Measurements from ENCODE around the gene TGFB1.

The TGFB1 gene

DNA sequence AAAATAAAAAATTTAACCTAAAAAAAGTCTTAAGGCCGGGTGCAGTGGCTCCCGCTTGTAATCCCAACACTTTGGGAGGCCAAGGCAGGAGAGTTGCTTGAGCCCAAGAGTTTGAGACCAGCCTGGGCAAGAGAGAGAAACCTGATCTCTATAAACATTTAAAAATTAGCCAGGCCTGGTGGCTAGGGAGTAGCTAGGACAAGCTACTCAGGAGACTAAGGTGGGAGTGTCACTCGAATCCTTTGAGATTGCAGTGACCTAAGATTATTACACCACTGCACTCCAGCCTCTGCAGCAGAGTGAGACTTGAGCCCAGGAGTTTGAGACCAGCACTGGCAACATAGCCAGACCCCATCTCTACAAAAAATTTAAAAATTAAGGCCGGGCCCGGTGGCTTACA lies 42.6 kb downstream of the TGFB1 start:
- no peaks in the 10 kb centered on the region for H3K27me3 ChIP-seq (ENCODE audit: insufficient read depth, insufficient read length)
- peak overlapping the region; percentile 79 for H3K4me3 ChIP-seq (ENCODE audit: insufficient read length, low read depth)
- H3K36me3 ChIP-seq (ENCODE audit: insufficient read depth, insufficient read length, low read length): peaks cover 53% of the 10 kb centered on the region
- H3K4me1 ChIP-seq (ENCODE audit: insufficient read depth, insufficient read length): peaks cover 5% of the 10 kb centered on the region
- no peak for DNase-seq (ENCODE audit: low read depth, low spot score)
- peaks cover under 1% of the 10 kb centered on the region; the same call in 1 of the 2 replicates for H3K9me3 ChIP-seq (ENCODE audit: insufficient read depth, low read length)
- H3K9ac ChIP-seq (ENCODE audit: insufficient read length, low read depth): peak overlapping the region; percentile 93
- TF ChIP-seq ZNF274 (IDR thresholded peaks at IDR 0.05; ENCODE audit: low read depth, low read length) (no peak), SUZ12 (IDR thresholded peaks at IDR 0.05; ENCODE audit: extremely low read depth, insufficient read depth, insufficient read length) (no peak), YY1 (IDR thresholded peaks at IDR 0.05; ENCODE audit: insufficient read depth, insufficient read length) (no peak)

GRCh38 chr19:41310033-41310831 lies 43.5 kb downstream of the TGFB1 start, which contains the start of gene CCDC97:
TSS of gene CCDC97 (plus strand) at chr19:41310172. CDS start at chr19:41310311, 139 bp downstream.
- peak within 1 kb of the TSS; percentile 93 for H3K9ac ChIP-seq (ENCODE audit: insufficient read length, low read depth)
- peaks cover 5% of the 10 kb centered on the region for H3K4me1 ChIP-seq (ENCODE audit: insufficient read depth, insufficient read length)
- H3K4me3 ChIP-seq (ENCODE audit: insufficient read length, low read depth): peak within 1 kb of the TSS; percentile 79
- peak; percentile 66 for DNase-seq (ENCODE audit: low read depth, low spot score)
- H3K27me3 ChIP-seq (ENCODE audit: insufficient read depth, insufficient read length): no peaks in the 10 kb centered on the region
- peaks cover 54% of the 10 kb centered on the region for H3K36me3 ChIP-seq (ENCODE audit: insufficient read depth, insufficient read length, low read length)
- no peaks in the 10 kb centered on the region for H3K9me3 ChIP-seq (ENCODE audit: insufficient read depth, low read length)
- TF ChIP-seq ZNF274 (IDR thresholded peaks at IDR 0.05; ENCODE audit: low read depth, low read length) (no peak), SUZ12 (IDR thresholded peaks at IDR 0.05; ENCODE audit: extremely low read depth, insufficient read depth, insufficient read length) (no peak), YY1 (IDR thresholded peaks at IDR 0.05; ENCODE audit: insufficient read depth, insufficient read length) (peak; percentile 11)

DNA sequence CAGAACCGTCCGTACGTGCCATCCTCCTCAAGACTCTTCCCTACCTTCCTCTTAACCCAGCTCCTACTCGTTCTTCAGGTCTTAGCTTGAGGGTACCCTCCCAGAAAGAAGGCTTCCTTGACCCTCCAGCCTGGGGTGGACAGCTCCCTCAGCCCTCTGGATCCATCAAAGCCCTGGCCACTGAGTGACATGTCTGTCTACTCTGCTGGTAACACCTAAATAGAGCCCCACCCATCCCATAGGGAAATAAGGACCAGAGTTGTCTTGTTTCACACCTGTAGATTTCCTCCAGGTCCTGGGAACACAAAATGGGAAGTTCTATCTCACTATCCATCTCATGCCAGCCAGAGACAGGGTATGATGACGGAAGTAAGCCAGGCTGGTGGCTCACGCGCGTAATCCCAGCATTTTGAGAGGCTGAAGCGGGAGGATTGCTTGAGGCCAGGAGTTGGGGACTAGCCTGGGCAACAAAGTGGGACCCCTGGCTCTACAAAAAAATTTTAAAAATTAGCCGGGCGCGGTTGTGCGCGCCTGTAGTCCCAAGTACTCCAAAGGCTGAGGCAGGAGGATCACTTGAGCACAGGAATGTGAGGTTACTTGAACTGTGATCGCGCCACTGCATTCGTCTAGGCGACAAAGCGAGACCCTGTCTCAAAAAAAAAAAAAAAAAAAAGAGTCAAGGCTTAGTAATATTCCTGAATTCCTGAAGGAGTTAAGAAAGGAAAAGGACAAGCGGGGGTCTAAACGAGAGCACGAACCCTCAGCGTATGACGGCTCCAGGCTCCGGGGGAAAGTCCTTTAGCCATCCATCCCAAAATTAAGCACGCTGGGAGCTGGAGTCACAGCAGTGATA lies 44.3 kb downstream of the TGFB1 start:
- Histone ChIP-seq H3K4me3 (ENCODE audit: insufficient read length, low read depth) (peak overlapping the region; percentile 79), H3K9me3 (ENCODE audit: insufficient read depth, low read length) (no peaks in the 10 kb centered on the region), H3K27me3 (ENCODE audit: insufficient read depth, insufficient read length) (no peaks in the 10 kb centered on the region), H3K36me3 (ENCODE audit: insufficient read depth, insufficient read length, low read length) (peaks cover 56% of the 10 kb centered on the region), H3K4me1 (ENCODE audit: insufficient read depth, insufficient read length) (peaks cover 5% of the 10 kb centered on the region), H3K9ac (ENCODE audit: insufficient read length, low read depth) (peak overlapping the region; percentile 93)
- no peak for DNase-seq (ENCODE audit: low read depth, low spot score)
- TF ChIP-seq YY1 (IDR thresholded peaks at IDR 0.05; ENCODE audit: insufficient read depth, insufficient read length) (no peak), ZNF274 (IDR thresholded peaks at IDR 0.05; ENCODE audit: low read depth, low read length) (no peak), SUZ12 (IDR thresholded peaks at IDR 0.05; ENCODE audit: extremely low read depth, insufficient read depth, insufficient read length) (no peak)

DNA sequence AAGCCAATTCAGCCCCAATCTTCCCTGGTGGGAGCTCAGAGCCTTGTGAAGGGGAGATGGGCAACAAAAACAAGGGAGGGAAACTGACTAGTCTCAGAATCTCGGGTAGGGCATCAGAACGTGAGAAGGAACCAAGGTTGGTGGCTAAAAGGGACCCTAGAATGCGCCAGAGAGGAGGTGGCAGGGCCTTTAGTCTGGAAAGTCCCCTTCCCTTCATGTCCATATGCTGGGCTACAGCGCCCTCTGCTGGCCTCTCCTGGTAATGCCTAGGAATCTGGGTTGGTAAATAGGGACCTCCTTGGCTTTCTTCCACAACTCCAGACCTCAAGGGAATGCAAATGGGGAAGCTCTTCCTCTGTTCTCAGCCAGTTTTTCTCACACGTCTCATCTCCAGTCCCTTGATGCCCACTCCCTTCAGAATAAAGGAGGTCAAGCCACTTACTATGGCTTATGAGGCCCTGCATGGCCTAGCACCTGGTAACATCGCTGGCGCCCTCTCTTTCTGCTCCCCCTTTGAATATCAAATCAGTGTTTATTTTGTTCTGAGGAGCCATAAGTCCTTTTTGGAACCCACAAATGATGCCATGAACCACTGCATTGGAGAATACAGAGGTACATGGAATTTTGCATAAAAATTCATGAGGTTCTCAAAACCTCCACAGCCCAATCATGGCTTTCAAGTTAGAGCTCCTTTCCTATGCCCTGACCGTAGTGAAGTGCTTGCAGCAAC lies 45.1 kb downstream of the TGFB1 start:
- Histone ChIP-seq H3K36me3 (ENCODE audit: insufficient read depth, insufficient read length, low read length) (peaks cover 58% of the 10 kb centered on the region), H3K9ac (ENCODE audit: insufficient read length, low read depth) (peak overlapping the region; percentile 32), H3K27me3 (ENCODE audit: insufficient read depth, insufficient read length) (no peaks in the 10 kb centered on the region), H3K4me1 (ENCODE audit: insufficient read depth, insufficient read length) (peaks cover 5% of the 10 kb centered on the region), H3K9me3 (ENCODE audit: insufficient read depth, low read length) (no peaks in the 10 kb centered on the region), H3K4me3 (ENCODE audit: insufficient read length, low read depth) (no peak overlapping the region)
- TF ChIP-seq ZNF274 (IDR thresholded peaks at IDR 0.05; ENCODE audit: low read depth, low read length) (no peak), SUZ12 (IDR thresholded peaks at IDR 0.05; ENCODE audit: extremely low read depth, insufficient read depth, insufficient read length) (no peak), YY1 (IDR thresholded peaks at IDR 0.05; ENCODE audit: insufficient read depth, insufficient read length) (no peak)
- peak; percentile 73 for DNase-seq (ENCODE audit: low read depth, low spot score)

DNA sequence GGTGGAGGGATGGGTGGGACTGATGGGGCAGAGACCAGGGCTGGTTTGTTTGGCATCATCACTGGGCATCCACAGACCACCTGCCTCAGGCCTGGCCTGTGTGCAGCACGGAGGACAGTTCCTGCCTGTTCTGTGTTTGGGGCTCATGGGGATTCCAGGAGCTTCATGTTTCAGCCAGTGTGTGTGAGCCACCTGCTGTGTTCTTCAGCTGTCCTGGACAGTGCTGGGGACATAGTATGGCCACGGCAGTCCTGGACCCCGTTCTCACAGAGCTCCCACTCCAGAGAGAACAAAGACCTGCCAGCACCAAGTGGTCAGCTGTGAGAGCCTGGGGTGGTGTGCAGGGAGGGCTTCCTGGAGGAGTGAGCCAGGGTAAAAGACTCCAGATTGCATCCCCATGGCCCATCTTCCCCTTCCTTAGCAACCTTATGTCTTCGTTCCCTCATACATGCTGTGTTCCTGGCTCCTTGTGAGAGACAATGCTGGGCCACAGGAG lies 45.7 kb downstream of the TGFB1 start:
- Histone ChIP-seq H3K36me3 (ENCODE audit: insufficient read depth, insufficient read length, low read length) (peaks cover 57% of the 10 kb centered on the region), H3K9ac (ENCODE audit: insufficient read length, low read depth) (no peak overlapping the region)
- DNase-seq (ENCODE audit: low read depth, low spot score): no peak

DNA sequence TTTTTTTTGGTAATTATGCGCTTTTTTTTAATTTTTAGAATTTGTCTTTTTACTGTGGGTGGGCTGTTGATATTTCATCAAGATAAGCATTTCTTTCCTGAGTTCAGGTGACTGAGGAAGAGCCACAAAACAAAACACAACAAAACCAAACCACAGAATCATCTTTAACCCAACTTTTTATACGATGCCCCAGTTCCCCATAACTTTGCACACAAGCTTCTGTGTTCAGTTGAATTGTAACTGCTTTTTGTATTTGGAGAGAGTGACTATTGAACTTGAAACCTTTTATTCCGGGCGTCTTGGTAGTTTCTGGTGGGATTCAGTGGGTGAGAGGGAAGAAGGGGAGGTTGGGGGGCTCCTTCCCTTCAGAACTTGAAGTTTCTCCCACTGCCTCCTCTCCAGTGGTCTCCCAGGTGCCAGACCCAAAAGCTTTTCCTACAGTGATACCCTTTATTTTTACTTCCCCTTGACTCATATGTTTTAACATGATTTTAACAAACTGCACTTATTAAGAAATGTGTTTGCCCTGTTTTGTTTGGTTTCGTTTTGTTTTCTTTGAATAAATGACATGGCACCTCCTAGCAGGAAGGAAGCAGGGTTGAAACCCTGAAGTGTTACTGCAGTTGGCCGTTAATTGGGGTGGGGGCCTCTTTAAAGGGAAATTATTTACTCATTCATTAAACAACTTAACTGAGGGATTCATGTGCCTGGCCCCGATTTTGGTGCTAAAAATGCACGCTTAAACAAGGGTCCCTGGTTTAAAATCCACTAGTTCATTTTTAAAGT lies 46.4 kb downstream of the TGFB1 start:
- TF ChIP-seq ZNF274 (IDR thresholded peaks at IDR 0.05; ENCODE audit: low read depth, low read length): no peak
- TF ChIP-seq SUZ12 (IDR thresholded peaks at IDR 0.05; ENCODE audit: extremely low read depth, insufficient read depth, insufficient read length): no peak
- TF ChIP-seq YY1 (IDR thresholded peaks at IDR 0.05; ENCODE audit: insufficient read depth, insufficient read length): no peak
- no peak overlapping the region for H3K9ac ChIP-seq (ENCODE audit: insufficient read length, low read depth)
- H3K9me3 ChIP-seq (ENCODE audit: insufficient read depth, low read length): no peaks in the 10 kb centered on the region
- peaks cover 57% of the 10 kb centered on the region for H3K36me3 ChIP-seq (ENCODE audit: insufficient read depth, insufficient read length, low read length)
- H3K27me3 ChIP-seq (ENCODE audit: insufficient read depth, insufficient read length): no peaks in the 10 kb centered on the region
- peaks cover 5% of the 10 kb centered on the region for H3K4me1 ChIP-seq (ENCODE audit: insufficient read depth, insufficient read length)
- no peak overlapping the region for H3K4me3 ChIP-seq (ENCODE audit: insufficient read length, low read depth)
- no peak for DNase-seq (ENCODE audit: low read depth, low spot score)

More for the DNA sequence above, 45.7 kb downstream of the TGFB1 start:
- H3K27me3 ChIP-seq (ENCODE audit: insufficient read depth, insufficient read length): no peaks in the 10 kb centered on the region
- no peak for TF ChIP-seq YY1 (IDR thresholded peaks at IDR 0.05; ENCODE audit: insufficient read depth, insufficient read length)
- TF ChIP-seq ZNF274 (IDR thresholded peaks at IDR 0.05; ENCODE audit: low read depth, low read length): no peak
- TF ChIP-seq SUZ12 (IDR thresholded peaks at IDR 0.05; ENCODE audit: extremely low read depth, insufficient read depth, insufficient read length): no peak
- H3K4me1 ChIP-seq (ENCODE audit: insufficient read depth, insufficient read length): peaks cover 5% of the 10 kb centered on the region
- no peak overlapping the region for H3K4me3 ChIP-seq (ENCODE audit: insufficient read length, low read depth)
- no peaks in the 10 kb centered on the region for H3K9me3 ChIP-seq (ENCODE audit: insufficient read depth, low read length)

All from NT2/D1 (cell line).